GM21360 (cell line): ENCODE data around the gene HLA-DOB.
"Not testable (repeated sequence)": the region's sequence is repeated elsewhere in the genome, so short reads cannot be mapped to it uniquely, and the experiment has no call there.

Experiments used
- ATAC-seq: cut with Tn5 transposase; IDR thresholded peaks from one replicate; pipeline ENCODE4 v1.9.1; 2021; ENCODE audit warnings: mild to moderate bottlenecking, moderate library complexity; ENCODE audit not compliant: unreplicated experiment

The HLA-DOB gene

GRCh38 chr6:32815115-32815514, 1.7 kb downstream of the HLA-DOB start:
- no peak for ATAC-seq

DNA sequence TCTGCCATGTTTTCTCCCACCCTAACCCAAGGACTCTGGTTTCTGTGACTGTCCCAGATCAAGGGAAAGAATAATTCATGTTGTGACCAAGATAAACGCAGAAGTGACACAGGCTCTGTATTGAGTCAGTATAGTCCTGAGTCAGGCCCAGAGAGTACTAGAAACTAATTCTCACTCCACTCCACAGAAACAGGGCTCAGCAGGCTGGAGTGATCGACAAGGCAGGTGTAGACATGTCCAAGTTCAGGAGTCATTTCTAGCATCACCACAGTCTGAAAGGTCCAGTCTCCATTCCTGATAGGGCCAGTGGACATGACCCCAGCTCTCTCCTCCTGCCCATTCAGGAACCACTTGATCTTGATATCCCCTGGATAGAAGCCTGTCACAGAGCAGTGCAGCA, 2.7 kb downstream of the HLA-DOB start:
- no peak for ATAC-seq

DNA sequence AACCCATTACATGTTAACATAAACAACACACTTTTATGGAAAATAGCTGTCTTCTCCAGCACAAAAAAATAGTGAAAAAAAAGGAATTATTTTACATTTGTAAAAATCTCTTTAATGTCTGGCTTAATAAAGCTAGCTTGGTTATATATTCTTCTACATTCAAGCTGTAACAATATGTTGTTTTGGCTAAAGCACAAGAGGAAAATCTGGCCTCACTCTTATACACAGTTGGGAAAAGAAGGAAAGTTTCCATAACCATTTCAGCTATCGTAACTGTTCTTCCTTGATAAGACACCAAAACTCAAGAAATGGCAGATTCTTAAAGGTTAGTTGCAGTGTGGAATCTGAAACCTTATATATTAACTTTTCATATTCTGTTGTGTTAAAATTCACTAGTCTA, 7.6 kb downstream of the HLA-DOB start:
- no peak for ATAC-seq

GRCh38 chr6:32807020-32807580, 9.7 kb downstream of the HLA-DOB start:
- no peak for ATAC-seq

DNA sequence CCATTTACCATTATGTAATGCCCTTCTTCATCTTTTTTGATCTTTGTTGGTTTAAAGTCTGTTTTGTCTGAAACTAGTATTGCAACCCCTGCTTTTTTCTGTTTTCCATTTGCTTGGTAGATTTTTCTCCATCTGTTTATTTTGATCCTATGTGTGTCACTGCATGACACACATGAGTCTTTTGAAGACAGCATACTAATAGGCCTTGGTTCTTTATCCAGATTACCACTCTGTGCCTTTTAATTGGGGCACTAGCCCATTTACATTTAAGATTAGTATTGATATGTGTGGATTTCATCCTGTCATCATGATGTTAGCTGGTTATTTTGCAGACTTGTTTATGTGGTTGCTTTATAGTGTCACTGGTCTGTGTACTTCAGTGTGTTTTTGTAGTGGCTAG, 11.4 kb downstream of the HLA-DOB start:
- not testable (repeated sequence) for ATAC-seq

DNA sequence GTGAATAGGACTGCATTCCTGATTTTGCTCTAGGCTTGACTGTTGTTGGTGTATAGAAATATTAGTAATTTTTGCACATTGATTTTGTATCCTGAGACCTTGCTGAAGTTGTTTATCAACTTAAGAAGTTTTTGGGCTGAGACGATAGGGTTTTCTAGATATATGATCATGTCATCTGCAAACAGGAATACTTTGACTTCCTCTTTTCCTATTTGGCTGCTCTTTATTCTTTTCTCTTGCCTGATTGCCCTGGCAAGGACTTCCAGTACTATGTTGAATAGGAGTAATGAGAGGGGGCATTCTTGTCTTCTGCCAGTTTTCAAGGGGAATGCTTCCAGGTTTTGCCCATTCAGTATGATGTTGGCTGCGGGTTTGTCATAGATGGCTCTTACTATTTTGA, 13.4 kb downstream of the HLA-DOB start:
- no peak for ATAC-seq

DNA sequence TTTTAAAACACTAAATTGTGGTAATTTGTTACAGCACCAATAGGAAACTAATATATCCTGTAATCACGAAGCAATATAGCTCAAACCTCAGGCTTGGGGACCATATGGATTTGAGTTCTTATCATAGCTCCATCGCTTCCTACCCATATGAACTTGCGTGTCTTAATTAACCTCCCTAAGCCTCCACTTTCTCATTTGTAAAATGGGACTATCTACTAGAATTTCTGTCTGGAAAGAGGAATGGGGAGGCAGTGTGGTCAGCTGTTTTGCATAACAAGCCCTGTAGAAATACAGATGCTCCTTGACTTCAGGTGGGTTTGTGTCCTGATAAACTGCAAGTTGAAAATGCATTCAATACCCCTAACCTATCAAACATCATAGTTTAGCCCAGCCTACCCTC, 17.1 kb downstream of the HLA-DOB start:
- ATAC-seq: no peak

DNA sequence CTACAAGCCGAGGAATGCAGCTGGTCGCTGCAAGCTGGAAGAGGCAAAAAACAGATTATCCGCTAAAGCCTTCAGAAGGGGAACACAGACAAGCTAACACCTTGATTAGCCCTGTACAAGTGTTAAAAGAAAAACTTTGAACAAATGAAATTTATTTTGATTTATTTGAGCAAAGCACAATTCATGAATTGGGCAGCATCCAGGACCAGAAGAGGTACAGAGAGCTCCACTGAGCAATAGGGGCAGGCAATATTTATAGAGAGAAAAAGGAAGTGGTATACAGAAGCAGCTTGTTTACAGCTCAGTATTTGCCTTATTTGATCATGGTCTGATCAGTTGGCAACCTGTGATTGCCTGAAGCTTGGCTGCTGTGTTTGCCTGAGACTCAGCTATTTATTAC, 17.6 kb downstream of the HLA-DOB start:
- no peak for ATAC-seq

GRCh38 chr6:32796848-32797776, 19.7 kb downstream of the HLA-DOB start:
- ATAC-seq: no peak

GRCh38 chr6:32794510-32794909, 22.3 kb downstream of the HLA-DOB start:
- no peak for ATAC-seq

- no peak for ATAC-seq
Observed at GRCh38 chr6:32792901-32793435, 23.8 kb downstream of the HLA-DOB start.

DNA sequence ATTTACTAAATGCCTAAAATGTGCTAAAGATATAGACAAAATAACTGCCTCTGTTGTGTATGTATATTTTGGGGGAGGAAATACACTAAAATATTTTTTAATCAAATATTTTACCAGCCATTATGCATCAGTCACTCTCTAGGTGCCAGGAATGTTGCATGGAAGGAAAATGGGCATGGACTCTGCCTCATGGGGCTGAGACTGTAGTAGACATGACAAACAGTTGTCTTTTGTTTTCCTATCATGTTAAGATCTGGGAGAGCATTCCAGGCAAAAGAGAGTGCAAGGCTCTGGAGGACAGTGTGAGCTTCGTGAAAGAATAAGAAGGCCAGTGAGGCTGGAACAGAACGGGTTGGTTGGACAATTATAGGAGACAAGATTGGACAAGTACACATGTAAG, 26.5 kb downstream of the HLA-DOB start:
- ATAC-seq: no peak

DNA sequence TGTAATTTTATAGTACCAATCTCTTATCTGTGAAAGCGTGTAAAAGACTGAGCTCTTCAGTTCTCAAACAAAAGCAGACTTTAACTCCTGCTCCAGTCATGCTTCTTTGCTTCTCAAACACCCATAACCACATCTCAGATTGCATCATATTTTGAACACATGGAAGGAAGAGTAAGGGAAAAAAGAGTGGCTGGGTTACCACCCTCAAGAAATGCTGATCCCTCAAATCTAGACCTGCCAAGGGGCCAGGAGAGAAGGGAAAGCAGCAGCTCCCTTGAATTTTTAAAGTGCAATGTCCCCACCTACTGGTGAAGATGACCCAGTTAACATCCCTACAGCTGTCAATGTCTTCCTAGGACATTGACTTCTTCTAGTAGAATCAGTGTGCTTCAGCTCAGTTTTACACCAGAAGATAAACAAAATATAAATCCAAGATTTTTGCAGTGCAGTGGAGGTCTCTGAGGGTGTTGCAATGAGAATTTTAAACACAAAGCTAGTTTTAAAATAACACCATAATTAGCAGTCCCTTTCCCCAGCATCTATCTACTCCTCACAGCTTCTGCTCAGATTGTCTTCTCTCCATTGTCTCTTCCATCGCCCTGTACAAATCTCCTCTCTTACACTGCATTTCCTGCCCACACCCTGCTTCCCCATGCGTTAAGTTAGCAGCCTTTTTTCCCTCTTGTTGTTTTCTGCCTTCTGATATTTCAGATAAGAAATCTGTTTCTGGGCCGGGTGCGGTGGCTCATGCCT, 30.8 kb downstream of the HLA-DOB start:
- no peak for ATAC-seq

GRCh38 chr6:32782923-32783322, 33.9 kb downstream of the HLA-DOB start:
- ATAC-seq: not testable (repeated sequence)

GRCh38 chr6:32779036-32779435, 37.8 kb downstream of the HLA-DOB start:
- no peak for ATAC-seq

GRCh38 chr6:32775071-32775470, 41.7 kb downstream of the HLA-DOB start:
- no peak for ATAC-seq

- no peak for ATAC-seq
Observed at GRCh38 chr6:32774426-32774825, 42.4 kb downstream of the HLA-DOB start.

DNA sequence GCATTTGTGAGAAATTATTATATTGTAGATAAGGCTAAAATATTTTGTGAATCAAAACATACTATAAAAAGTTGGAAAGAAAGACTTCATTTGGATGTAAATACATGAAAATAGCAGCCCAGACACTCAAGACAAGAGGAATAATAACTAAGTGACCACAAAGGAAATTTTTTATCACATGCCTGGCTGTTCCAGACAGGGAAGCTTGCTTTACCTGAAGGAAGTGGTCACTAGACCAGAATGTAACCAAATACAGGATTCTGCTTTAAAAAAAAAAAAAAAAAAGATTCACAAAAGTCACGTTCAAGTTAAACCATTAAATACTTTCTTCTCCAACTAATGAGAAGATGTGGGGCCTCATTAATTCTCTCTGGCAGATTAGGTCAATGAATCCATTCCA, 44.1 kb downstream of the HLA-DOB start:
- ATAC-seq: no peak

DNA sequence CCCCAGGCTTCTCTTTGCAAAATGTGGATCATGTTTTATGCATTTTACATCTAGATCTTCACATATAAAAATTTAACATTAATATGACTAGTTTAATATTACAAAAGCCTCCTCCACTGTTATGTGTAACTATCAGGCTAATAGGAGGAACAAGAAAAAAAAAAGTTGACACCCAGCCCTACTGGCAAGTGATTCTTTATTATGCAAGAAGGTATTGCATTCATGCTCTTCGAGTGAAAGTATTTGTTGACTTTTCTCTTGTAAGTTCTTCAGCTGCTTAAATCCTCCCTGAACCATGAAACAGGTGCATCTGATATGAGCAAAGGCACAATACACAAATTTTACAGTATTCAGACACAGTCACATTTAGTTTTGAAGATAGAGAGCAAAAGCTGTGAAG, 52.8 kb downstream of the HLA-DOB start:
- no peak for ATAC-seq

DNA sequence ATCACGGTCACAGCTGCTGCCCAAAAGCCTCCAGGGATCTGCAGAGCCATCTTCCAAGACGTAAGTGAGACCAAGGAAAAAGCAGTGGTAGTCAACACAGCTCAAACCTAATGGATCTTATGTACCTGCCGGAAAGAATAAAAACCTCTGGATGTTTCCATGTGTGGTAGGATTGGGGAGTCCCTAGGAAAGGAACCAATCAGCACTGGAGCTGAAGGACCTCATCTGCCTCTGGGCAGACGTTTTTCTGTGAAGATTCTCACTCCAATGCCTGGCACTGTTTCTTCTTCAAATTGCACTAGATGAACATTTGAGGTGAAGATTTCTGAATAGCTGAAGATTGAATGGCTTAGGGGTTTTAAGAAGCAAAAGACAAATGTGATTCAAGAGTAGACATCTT, 53.4 kb downstream of the HLA-DOB start, which contains the start of gene HLA-DQB2:
TSS of gene HLA-DQB2 (minus strand) at position 112 of the 400 bp plus-strand sequence. CDS start at position 50, 62 bp downstream.
- no peak for ATAC-seq
